RPMI7951 (cell line): Measurements from ENCODE around the gene TIAL1. TPM values are rescaled to one million over a fixed set of nuclear protein-coding genes. Genes with fewer than 3 reads are reported as not detected.
"Not testable (repeated sequence)": the region's sequence is repeated elsewhere in the genome, so short reads cannot be mapped to it uniquely, and the experiment has no call there.

ENCODE experiments used
- DNase-seq: peaks from one replicate; pipeline ENCODE4 v3.0.0-alpha.2; 2012; ENCODE audit warnings: low read depth
- total RNA-seq: library from RNA; depleted of rRNA; stranded (reverse); fragments of >200 nt; shearing (Covaris generic); gene quantifications from 2 replicates; pipeline ENCODE4 v1.2.3, GENCODE V29; 2014

TIAL1 gene
- total RNA-seq, 1 experiment from 2014 or later, result 45.2 TPM

- DNase-seq, result no peak
Observed at GRCh38 chr10:119549247-119549999, 47.3 kb downstream of the TIAL1 start.

DNA sequence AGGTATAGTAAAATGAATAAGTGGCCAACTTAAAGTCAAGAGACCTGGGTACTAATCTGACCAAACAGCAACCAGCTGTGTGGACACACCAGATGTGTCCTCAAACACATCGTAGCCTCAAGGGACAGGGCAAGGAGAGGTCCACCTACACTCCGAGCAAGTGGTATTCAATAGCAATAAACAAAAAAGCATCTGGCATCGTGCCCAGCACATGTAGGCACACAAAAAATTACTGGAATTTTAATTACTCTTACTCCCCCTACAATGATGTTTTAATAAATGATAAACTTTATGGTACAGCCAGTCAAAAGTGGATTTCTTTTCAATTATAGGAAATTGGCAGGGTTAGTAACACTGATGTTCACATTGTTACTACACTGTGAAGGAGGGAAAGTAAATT lies 50.8 kb downstream of the TIAL1 start:
- peak; percentile 31 for DNase-seq

- DNase-seq, result no peak
Observed at GRCh38 chr10:119545310-119545709, 51.5 kb downstream of the TIAL1 start.

GRCh38 chr10:119543814-119544642 lies 52.7 kb downstream of the TIAL1 start:
- DNase-seq, result no peak

DNA sequence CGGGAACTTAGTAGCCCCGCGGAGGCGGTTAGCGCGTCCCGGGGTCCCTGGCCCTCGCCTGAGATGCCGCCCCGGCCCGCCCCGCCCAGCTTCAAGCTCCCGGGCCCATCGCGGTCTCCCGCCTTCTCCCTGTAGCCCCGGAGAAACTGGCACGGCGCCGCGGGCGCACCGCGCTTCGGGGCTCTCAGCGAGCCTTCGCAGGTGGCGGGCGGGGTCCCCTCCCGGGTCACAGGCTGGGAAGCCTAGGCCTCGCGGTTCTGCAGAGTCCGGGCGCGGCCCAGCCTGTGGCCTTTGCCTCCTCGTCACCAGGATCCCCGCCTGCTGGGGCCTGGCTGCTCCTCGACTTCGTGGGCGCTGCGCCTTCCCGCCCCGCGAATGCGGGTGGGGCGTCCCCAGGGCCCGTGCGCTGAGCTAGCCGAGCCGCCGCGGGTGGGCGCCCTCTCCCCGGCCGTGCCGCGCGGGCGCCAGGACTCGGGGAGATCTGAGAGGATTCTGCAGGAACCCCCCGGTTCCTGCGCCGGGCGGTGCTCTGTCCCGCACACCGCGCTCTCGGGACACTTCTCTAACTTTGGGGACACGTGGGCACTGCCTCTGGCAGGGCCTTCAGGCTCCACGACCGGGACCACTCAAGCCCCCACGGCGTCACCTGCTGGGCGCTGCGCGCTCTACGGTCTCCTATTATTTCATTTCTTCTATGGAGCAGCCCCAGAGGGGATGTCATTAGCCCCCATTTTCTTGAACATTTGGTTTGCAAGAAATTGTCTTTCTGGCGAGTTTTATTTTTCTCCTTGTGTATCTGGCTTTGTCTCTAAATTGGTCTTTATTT lies 53.6 kb downstream of the TIAL1 start:
- DNase-seq, result peak; percentile 33

DNA sequence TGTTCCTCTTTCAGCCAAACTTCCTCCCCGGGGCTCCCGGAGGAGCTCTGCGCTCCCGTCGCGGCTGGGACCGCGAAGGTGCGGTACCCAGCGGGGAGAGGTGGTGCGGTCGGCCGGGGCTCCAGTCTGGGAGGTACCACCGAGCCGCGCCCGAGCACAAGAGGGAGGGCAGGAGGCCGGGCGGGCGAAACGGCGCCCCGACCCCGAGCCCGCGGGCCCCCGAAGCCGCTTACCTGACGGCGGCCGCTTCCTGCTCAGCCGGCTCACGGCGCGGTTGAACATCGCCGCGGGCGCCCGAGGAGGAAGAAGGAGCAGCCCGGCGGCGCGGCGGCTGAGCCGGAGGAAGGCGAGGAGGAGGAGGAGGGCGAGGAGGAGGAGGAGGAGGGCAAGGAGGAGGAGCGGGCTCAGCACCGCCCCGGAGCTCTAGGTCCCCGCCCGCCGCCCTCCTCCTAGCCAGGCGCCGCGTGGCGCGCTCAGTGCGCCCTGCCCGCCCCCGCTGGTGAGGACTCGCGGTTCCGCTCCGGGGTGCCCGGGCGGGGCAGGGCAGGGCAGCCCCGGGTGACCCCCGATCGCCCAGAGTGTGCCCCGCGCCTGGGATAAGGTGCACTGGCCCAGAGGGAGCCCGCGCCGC lies 54.3 kb downstream of the TIAL1 start, which contains the start of gene RGS10:
Gene RGS10, minus strand, starts transcription at position 363 of the 631 bp plus-strand sequence. Its CDS starts 81 bp downstream, at position 282.
- DNase-seq, result peak; percentile 71

GRCh38 chr10:119541459-119542356 lies 55.1 kb downstream of the TIAL1 start:
- DNase-seq, result no peak

DNA sequence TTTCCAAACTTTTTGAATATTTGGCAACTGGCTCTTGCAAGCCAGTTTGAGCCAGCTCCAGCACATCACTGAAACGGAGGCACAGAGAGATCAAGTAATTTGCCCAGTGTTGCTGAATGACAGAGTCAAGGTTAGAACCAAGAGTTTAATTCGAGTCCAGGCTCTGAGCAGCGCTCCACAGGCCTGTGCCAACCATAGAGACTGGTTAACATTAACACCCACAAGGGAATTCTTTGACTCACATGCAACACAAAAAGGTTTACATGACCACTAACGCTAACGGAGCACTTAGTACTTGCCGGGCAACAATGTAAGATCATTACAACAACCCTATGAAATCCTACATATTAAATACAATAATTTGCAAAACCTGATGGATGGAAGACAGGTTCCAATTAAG lies 55.7 kb downstream of the TIAL1 start:
- no peak for DNase-seq

- no peak for DNase-seq
Observed at GRCh38 chr10:119540038-119540437, 56.7 kb downstream of the TIAL1 start.

GRCh38 chr10:119539359-119539825 lies 57.4 kb downstream of the TIAL1 start:
- DNase-seq, result no peak

DNA sequence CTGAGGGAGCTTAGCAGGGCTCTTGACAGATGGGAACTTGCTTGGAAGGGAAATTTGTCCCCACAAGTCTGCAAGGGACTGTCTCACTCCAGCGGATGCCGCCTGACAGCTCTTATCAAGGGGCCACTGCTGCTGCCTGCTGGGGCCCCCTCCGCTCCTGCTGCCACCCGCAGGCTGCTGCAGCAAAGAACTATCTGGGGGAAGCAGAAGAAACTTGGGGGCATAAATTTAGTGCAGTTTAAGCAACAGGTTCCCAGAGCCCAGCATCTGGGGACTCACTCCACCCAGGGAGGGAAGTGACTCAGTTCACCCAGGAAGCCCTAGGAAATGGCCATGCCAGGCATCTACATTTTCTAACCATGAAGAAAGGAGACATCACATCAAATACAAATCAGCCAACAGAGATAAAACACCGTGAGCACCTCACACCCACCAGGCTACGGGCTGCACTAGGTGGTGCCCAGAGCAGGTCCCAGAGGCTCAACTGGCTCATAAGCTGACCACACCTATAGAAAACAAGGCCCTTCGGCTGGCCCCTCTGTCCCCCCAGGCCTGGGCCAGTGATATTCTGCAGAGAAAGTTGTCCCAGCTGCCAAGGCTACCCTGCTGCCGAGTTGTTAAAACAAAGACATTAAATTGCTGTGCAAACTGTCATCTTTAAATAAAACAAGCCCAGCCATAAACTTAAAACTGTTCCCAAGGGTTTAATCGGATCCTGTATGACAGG lies 58.0 kb downstream of the TIAL1 start:
- no peak for DNase-seq

DNA sequence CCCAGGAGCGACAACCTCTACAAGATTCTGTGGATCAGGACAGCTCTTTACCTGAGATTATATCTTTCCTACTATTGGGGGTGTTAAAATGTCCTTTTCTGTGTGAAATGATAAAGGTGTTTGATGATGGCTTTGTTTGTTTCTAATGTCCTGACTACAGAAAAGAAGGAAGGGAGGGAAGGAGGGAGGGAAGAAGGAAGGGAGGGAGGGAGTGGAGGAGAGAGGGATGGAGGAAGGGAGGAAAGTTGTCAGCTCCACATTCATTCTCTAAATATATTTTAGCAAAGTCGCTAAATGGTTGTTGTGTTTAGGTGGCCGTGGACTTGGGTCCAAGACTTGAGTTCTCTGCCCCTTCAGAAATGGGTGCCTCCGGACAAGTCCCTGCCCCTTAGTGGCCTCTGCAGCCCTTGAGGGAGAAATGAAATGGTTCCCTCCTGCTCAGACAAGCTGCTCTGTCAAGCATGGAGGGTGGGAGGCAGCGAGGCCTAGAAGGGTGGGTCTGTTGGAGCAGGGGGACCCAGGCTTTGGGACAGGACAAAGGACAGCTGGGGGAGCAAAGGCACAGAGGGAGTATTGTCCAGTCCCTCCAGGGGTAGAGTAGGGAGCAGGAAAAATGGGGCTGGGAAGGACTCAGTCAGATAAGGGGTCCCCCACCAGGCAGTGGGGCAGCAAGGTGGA lies 58.7 kb downstream of the TIAL1 start:
- DNase-seq, result no peak

GRCh38 chr10:119536508-119537025 lies 60.2 kb downstream of the TIAL1 start:
- no peak for DNase-seq

GRCh38 chr10:119535837-119536507 lies 60.8 kb downstream of the TIAL1 start:
- no peak for DNase-seq

DNA sequence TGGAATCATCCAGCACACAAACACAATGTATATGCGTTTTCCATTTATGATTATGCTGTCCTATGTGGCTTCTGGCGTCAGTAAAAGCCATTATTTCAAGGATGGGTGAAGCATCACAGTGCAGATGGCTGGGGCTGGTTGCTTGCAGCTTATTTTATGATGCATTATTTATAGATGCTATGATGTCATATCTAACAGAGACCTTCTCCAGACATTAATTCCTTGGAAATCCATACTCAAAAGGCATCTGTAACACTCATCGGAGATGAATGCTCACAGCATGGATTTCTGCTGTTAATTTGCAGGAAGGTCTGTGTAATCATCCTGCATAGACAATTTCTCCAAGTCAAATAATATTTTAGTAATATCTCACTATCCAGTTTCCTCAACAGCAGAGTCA lies 61.5 kb downstream of the TIAL1 start:
- no peak for DNase-seq

DNA sequence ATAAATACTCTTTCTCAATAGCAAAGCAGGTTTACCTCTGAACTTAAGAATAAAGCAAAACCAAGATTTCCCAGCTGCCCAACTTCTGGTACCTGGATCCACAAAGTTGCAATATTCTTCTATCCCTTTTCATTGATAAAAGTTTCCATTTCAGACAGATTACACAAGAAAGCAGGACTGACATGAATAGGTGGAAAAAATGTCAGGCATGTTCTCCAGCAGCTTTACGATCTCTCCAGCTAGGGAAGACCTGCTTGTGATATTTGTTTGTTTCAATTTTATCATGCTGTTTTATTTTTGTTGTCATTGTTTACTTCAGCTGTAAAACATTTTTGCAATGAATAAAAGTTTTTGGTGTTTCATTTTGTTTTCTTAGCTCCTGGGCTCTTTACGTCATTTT lies 63.3 kb downstream of the TIAL1 start:
- no peak for DNase-seq

DNA sequence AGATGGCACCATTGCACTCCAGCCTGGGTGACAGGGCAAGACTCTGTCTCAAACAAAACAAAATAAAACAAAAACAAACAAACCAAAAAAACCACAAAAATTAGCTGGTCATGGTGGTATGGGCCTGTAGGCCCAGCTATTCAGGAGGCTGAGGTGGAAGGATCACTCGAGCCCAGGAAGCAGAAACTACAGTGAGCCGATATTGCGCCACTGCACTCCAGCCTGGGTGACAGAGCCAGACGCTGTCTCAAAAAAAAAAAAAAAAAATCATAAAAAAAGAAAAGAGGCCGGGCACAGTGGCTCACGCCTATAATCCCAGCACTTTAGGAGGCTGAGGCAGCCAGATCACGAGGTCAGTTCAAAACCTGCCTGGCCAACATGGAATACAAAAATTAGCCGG lies 64.0 kb downstream of the TIAL1 start:
- DNase-seq, result not testable (repeated sequence)

DNA sequence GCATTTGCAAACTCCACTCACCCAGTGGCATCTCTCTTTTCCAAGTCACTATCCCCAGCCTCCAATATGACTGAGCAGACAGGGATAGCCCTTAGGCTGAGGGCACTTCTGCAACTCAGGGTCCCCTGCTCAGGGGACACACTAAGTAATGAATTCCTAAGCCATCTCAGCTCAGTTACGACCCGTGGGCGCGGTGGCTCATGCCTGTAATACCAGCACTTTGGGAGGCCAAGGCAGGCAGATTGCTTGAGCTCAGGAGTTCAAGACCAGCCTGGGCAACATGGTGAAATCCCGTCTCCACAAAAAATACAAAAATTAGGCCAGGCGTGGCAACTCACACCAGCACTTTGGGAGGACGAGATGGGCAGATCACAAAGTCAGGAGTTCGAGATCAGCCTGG lies 64.5 kb downstream of the TIAL1 start:
- not testable (repeated sequence) for DNase-seq
